GM12892 (cell line): ENCODE measurements around the gene PRKCZ.

Experiments
- DNase-seq: peaks from one replicate; pipeline ENCODE4 v3.0.0; 2011; ENCODE audit not compliant: insufficient read length
- FAIRE-seq: peaks from 2 replicates; lab custom pipeline; 2011; peaks lifted over from hg19 to GRCh38; lab: Jason Lieb, UNC
- POLR2A ChIP-seq: IDR thresholded peaks from 2 replicates; pipeline ENCODE4 v1.6.1; 2011; ENCODE audit warnings: low read depth, low read length, control low read depth
- POLR2AphosphoS5 ChIP-seq: IDR thresholded peaks from 2 replicates; pipeline ENCODE4 v1.6.1; 2011; ENCODE audit warnings: low read depth, low read length, control low read depth
- TAF1 ChIP-seq: IDR thresholded peaks from 2 replicates; pipeline ENCODE4 v1.6.1; 2011; ENCODE audit warnings: low read depth, mild to moderate bottlenecking, control low read depth, low read length, borderline replicate concordance

PRKCZ gene

GRCh38 chr1:2178875-2179274 lies 128.7 kb downstream of the PRKCZ start:
- no peak for DNase-seq
- no peak for FAIRE-seq
- no peak for TF ChIP-seq POLR2A
- TF ChIP-seq TAF1, result no peak

- DNase-seq, result no peak
- no peak for TF ChIP-seq POLR2A
- TF ChIP-seq POLR2AphosphoS5, result no peak
- TF ChIP-seq TAF1, result no peak
- no peak for FAIRE-seq
These were observed 129.2 kb downstream of the PRKCZ start for GRCh38 chr1:2179283-2180013.

- DNase-seq (no peak), FAIRE-seq (no peak)
- TF ChIP-seq TAF1 (no peak), POLR2AphosphoS5 (no peak), POLR2A (no peak)
These were observed 130.4 kb downstream of the PRKCZ start for GRCh38 chr1:2180297-2181245.

- FAIRE-seq (no peak), DNase-seq (no peak)
- TF ChIP-seq POLR2A (no peak), TAF1 (no peak), POLR2AphosphoS5 (no peak)
These were observed 131.1 kb downstream of the PRKCZ start for GRCh38 chr1:2181271-2181670.

- FAIRE-seq (no peak), DNase-seq (no peak)
- TF ChIP-seq POLR2A (no peak), TAF1 (no peak), POLR2AphosphoS5 (no peak)
These were observed 131.5 kb downstream of the PRKCZ start for GRCh38 chr1:2181752-2182151.

GRCh38 chr1:2182376-2182775 lies 132.2 kb downstream of the PRKCZ start:
- FAIRE-seq (no peak), DNase-seq (no peak)
- no peak for TF ChIP-seq TAF1
- no peak for TF ChIP-seq POLR2A
- TF ChIP-seq POLR2AphosphoS5, result no peak

GRCh38 chr1:2183937-2184334 lies 133.7 kb downstream of the PRKCZ start:
- no peak for FAIRE-seq

GRCh38 chr1:2184531-2184930 lies 134.3 kb downstream of the PRKCZ start:
- no peak for FAIRE-seq
- no peak for DNase-seq
- TF ChIP-seq POLR2A (no peak), TAF1 (no peak), POLR2AphosphoS5 (no peak)

More at GRCh38 chr1:2183937-2184334, 133.7 kb downstream of the PRKCZ start:
- TF ChIP-seq TAF1 (no peak), POLR2AphosphoS5 (no peak), POLR2A (no peak)
- no peak for DNase-seq

GRCh38 chr1:2184934-2185333 lies 134.7 kb downstream of the PRKCZ start:
- FAIRE-seq (no peak), DNase-seq (no peak)
- TF ChIP-seq POLR2AphosphoS5 (no peak), POLR2A (no peak), TAF1 (no peak)

GRCh38 chr1:2185880-2186855 lies 136.0 kb downstream of the PRKCZ start:
- DNase-seq, result no peak
- FAIRE-seq, result no peak
- TF ChIP-seq TAF1, result no peak
- TF ChIP-seq POLR2A, result no peak
- TF ChIP-seq POLR2AphosphoS5, result no peak

- DNase-seq, result no peak
- FAIRE-seq, result no peak
- TF ChIP-seq POLR2AphosphoS5 (no peak), TAF1 (no peak), POLR2A (no peak)
These were observed 136.7 kb downstream of the PRKCZ start for GRCh38 chr1:2186901-2187300.

GRCh38 chr1:2187619-2188018 lies 137.4 kb downstream of the PRKCZ start:
- no peak for DNase-seq
- no peak for FAIRE-seq
- TF ChIP-seq TAF1 (no peak), POLR2A (no peak), POLR2AphosphoS5 (no peak)
